Measurements from ENCODE around the gene MVB12B. TPM values are rescaled to one million over a fixed set of nuclear protein-coding genes. Genes with fewer than 3 reads are reported as not detected.

The MVB12B gene
- total RNA-seq, 4 donors from 2014 or later: 7.9 to 28.9 (median 14.4) TPM

DNA sequence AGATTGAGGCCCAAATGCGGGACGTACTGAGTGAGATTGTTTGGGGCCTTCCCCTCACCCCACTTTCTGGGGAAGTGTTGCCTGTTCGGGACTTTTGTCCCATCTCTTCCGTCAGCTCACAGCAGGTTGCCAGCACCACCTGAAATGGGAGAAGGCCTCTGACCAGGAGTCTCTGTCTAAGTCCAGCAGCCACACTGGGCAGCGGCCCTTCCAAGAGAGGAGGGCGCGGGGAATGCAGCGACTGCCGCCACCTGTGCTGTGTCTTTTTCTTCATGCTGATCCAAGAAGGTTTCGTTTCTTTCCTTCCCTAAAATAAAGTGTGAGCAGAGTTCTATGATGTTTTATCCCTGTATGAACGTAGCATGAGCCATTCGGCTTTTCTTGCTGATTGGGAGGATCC is 152.9 kb downstream of the MVB12B start:
- H3K4me3 ChIP-seq: no peak overlapping the region
- TF ChIP-seq, protein P1, sequence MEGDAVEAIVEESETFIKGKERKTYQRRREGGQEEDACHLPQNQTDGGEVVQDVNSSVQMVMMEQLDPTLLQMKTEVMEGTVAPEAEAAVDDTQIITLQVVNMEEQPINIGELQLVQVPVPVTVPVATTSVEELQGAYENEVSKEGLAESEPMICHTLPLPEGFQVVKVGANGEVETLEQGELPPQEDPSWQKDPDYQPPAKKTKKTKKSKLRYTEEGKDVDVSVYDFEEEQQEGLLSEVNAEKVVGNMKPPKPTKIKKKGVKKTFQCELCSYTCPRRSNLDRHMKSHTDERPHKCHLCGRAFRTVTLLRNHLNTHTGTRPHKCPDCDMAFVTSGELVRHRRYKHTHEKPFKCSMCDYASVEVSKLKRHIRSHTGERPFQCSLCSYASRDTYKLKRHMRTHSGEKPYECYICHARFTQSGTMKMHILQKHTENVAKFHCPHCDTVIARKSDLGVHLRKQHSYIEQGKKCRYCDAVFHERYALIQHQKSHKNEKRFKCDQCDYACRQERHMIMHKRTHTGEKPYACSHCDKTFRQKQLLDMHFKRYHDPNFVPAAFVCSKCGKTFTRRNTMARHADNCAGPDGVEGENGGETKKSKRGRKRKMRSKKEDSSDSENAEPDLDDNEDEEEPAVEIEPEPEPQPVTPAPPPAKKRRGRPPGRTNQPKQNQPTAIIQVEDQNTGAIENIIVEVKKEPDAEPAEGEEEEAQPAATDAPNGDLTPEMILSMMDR (IDR thresholded peaks at IDR 0.05): no peak
- no peak for TF ChIP-seq POLR2A (IDR thresholded peaks at IDR 0.05)
- H3K9me3 ChIP-seq: no peaks in the 10 kb centered on the region
- no peaks in the 10 kb centered on the region for H3K27me3 ChIP-seq
- H3K4me1 ChIP-seq: no peaks in the 10 kb centered on the region
- H3K27ac ChIP-seq: no peak overlapping the region
- H3K36me3 ChIP-seq: peaks cover 0 to 6% (median 0%) of the 10 kb centered on the region in 3 donors
- DNase-seq: no peak

DNA sequence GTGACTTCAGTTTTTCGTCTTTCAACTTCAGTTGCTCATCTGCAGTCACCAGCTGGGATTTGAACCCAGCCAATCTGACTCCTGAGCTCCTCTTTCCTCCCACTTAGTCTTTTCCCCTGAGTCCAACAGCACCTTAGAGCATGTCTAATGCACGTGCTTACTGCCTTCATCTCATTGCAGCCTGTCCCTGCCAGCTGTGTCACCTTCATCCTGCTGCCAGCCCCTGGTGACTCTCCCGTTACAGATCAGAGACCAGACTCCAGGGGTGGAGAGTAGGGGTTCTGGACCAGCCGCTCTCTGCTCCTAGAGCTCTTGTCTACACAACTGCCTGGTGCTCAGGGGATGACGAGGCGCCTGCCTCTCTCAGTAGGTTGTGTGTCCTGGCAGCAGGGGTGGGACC is 154.2 kb downstream of the MVB12B start:
- TF ChIP-seq POLR2A (IDR thresholded peaks at IDR 0.05): no peak
- TF ChIP-seq, protein P1 (IDR thresholded peaks at IDR 0.05): no peak
- Histone ChIP-seq H3K4me1 (no peaks in the 10 kb centered on the region), H3K27ac (no peak overlapping the region), H3K4me3 (no peak overlapping the region), H3K9me3 (no peaks in the 10 kb centered on the region), H3K36me3 (peaks cover 0 to 6% (median 0%) of the 10 kb centered on the region in 3 donors), H3K27me3 (no peaks in the 10 kb centered on the region)
- no peak for DNase-seq

GRCh38 chr9:126481862-126482261 is 155.2 kb downstream of the MVB12B start:
- peaks cover 0 to 6% (median 0%) of the 10 kb centered on the region in 3 donors for H3K36me3 ChIP-seq
- no peak for TF ChIP-seq POLR2A (IDR thresholded peaks at IDR 0.05)
- TF ChIP-seq, protein P1 (IDR thresholded peaks at IDR 0.05): no peak
- DNase-seq: no peak
- no peaks in the 10 kb centered on the region for H3K27me3 ChIP-seq
- no peak overlapping the region for H3K27ac ChIP-seq
- no peak overlapping the region for H3K4me3 ChIP-seq
- H3K4me1 ChIP-seq: no peaks in the 10 kb centered on the region
- H3K9me3 ChIP-seq: no peaks in the 10 kb centered on the region

- no peaks in the 10 kb centered on the region for H3K4me1 ChIP-seq
- no peak overlapping the region for H3K27ac ChIP-seq
- no peak for TF ChIP-seq POLR2A (IDR thresholded peaks at IDR 0.05)
- TF ChIP-seq, protein P1 (IDR thresholded peaks at IDR 0.05): no peak
- no peaks in the 10 kb centered on the region for H3K27me3 ChIP-seq
- H3K9me3 ChIP-seq: no peaks in the 10 kb centered on the region
- peaks cover 0 to 6% (median 0%) of the 10 kb centered on the region in 3 donors for H3K36me3 ChIP-seq
- H3K4me3 ChIP-seq: no peak overlapping the region
- DNase-seq: peak in 1 of 3 donors; percentile 43
Observed at GRCh38 chr9:126482361-126483044, 155.9 kb downstream of the MVB12B start.

DNA sequence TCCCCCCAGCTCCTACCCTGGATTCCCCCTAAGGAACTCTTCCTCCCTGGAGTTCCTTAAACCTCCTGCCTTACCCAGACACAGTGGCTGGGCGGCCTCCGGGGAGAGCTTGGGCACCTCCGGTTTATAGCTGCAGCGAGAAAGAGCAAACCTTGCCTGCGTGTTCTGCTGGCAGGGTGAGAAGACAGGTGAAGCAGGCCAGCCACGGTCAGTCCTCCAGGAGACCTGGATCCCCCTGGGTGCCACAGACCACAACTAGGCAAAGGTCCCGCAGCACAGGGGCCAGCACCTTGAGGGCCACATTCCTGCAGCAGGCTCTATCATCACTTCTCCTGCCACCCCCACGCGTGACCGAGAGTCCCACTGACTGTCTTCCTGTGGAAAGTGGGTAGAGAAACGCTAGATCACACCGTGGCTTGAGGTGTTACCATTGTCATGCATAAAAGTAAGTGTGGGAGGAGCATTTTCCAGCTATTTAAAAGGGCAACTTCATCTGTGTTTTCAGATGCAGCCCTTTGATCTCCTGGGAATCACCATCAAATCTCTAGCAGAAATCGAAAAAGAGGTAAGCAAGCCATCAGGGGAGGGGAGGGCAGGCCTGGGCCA is 156.9 kb downstream of the MVB12B start:
- Histone ChIP-seq H3K27ac (no peak overlapping the region), H3K36me3 (peaks cover 0 to 6% (median 0%) of the 10 kb centered on the region in 3 donors), H3K27me3 (no peaks in the 10 kb centered on the region), H3K4me3 (no peak overlapping the region), H3K4me1 (no peaks in the 10 kb centered on the region), H3K9me3 (no peaks in the 10 kb centered on the region)
- no peak for DNase-seq
- TF ChIP-seq, protein P1 (IDR thresholded peaks at IDR 0.05): no peak
- no peak for TF ChIP-seq POLR2A (IDR thresholded peaks at IDR 0.05)

Measured in Peyer's patch (tissue), 4 donors.